Measurements from ENCODE around the gene PHC2.

The PHC2 gene, protein sequence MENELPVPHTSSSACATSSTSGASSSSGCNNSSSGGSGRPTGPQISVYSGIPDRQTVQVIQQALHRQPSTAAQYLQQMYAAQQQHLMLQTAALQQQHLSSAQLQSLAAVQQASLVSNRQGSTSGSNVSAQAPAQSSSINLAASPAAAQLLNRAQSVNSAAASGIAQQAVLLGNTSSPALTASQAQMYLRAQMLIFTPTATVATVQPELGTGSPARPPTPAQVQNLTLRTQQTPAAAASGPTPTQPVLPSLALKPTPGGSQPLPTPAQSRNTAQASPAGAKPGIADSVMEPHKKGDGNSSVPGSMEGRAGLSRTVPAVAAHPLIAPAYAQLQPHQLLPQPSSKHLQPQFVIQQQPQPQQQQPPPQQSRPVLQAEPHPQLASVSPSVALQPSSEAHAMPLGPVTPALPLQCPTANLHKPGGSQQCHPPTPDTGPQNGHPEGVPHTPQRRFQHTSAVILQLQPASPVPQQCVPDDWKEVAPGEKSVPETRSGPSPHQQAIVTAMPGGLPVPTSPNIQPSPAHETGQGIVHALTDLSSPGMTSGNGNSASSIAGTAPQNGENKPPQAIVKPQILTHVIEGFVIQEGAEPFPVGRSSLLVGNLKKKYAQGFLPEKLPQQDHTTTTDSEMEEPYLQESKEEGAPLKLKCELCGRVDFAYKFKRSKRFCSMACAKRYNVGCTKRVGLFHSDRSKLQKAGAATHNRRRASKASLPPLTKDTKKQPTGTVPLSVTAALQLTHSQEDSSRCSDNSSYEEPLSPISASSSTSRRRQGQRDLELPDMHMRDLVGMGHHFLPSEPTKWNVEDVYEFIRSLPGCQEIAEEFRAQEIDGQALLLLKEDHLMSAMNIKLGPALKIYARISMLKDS

DNA sequence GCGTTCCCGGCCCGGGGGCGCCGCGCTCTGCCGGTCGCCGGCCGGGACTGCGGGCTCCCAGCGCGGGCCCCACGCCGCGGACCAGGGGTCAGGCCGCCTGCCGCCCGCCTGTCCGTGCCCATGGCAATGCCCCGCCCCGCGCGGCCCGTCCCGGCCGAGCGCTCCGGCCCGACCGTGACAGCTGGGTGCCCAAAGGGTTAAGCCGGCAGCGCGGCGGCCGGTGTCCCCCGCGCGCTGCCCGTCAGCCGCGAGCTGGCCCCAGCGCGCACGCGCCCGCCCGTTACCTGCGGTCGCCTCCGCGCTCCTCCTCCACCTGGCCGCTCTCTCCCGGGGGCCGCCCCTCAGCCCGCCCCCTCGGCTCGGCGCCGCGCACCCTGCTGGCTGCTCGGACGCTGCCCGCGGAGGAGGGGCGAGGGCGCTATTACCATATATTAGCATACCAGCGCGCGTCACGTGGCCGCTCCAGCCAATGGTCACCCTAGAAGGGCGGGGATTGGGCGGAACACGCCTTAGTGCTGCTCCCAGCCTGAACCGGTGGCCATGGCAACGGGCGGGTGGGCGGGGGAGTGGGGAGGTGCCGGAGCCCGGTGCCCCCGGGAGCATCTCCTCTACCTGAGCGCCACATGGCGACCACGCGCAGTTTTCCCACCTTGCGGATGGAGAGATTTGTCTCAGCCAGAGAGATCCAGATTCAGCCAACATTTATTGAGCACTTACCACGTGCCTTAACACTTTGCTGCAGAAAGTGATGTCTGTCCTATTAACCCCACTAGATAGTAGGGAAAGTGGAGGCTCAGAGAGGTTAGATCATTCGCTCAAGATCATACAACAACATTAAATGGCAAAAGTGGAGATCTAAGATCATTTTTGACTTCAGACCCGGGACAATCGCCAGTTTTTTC is at the start of gene PHC2:
PHC2 (minus strand) TSS at position 404 of the 902 bp plus-strand sequence. CDS start 55,556 bp downstream, outside the sequence.
- DNase-seq = peak; percentile 95

DNA sequence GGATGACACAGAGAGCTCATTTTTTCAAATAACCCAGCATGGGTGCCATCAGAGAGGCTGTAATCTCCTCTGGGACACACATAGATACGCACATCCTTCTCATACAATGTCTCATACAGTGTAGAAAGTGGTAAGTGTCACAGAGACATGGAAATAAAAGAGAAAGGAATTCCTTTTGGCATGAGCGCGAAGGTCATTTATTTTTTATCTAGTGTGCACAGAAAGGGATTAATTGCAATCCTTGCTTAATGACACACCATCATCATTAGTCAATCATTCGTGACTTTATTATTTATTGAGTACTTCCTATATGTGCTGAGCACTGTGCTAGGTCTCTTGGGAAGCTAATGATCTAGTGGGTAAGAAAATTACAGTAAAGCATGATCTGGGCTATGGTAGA is 46.6 kb upstream of the PHC2 start:
- no peak for DNase-seq

DNA sequence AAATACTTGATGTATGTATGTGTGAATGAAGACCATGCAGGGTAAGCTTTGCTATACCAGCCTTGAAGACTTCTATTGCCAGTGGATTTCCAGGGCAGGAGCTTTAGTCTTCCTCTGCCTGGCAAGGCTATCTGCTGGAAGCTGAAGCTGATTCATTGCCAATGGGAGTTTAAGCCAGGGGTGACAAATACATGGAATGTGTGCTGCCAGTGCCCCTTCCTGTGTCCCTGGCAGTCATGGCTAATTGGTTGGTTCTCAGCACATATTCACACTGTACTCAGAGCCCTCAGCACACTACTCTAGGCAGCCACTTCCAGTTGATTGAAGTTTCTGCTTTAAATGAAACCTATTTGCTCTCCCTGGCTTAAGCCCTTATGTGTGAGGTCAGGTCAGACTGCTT is 43.0 kb upstream of the PHC2 start:
- DNase-seq = no peak

DNA sequence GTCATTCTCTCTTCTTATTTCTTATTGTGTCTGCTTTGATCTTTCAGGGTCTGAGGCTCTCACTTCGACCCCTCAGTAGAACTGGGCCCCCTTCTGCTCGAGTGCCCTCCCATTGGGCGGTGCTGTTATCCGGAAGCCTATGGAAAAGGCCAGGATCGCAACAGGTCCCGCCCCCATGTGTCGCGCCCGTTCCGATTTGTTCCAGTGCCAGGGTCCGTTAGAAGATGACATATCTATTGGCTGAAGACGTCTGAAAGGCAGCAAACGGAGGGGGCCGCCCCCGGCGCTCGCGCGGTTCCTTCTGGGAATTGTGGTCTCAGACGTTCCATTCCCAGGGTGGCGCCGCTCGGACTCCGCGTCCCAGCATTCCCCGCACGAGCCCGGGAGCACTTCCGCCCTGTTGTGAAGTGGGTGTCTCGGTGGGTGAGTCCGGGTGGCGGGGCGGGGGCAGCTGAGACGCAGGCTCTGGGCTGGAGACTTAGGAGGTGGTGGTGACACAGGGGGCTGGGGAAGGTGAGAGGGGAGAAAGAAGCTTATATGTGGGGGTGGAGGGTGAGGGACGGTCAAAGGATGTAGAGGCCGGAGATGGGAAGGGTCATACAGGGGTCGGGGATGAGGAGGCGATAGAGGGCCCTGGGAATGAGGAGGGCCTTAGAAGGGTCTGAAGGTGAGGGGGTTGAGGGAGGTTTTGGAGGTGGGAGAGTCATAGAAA is 41.5 kb upstream of the PHC2 start, which contains the start of gene ZSCAN20:
ZSCAN20 (plus strand) TSS at position 377 of the 712 bp plus-strand sequence. CDS start 6,644 bp downstream, outside the sequence.
- DNase-seq = peak; percentile 90

DNA sequence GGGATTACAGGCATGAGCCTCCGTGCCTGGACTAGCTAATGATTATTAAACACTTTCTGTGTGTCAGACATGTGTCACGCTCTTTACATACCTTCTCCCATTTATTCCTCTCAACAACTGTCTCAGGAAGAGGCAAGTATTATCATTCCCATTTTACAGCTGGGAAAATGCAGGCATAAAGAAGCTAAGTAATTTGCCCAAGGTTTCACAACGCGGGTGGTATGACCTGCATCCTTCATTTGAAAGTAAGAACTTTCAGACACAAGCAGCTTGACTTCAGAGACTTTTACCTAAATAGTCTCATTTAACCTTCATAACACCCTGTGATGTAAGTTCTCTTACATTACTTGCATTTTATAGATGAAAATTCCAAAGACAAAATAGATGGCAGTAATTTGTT is 40.5 kb upstream of the PHC2 start:
- DNase-seq = no peak

DNA sequence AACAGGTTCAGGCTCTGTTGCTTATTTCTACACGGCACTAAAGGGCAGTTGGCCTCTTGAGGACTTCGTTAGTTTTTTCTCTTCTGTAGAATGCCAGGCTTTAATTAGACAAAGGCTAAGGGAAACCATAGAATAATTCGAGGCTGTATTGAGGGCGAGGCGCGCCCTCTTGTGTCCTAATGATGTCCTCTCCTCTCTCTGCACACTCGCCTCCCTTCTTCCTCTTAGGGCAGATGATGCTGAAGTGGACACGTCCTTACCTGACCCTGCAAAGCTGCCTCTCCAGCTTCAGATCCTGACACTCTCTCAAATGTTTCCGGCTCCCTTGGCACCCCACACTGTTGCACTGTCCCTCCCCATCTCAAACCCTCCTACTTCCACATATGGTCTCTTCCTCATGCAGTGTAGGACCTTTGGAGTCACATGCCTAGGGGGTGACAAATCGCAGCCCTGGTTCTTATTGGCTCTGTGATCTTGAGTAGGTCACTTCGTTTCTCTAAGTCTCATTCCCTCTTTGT is 39.7 kb upstream of the PHC2 start:
- DNase-seq = peak; percentile 68

DNA sequence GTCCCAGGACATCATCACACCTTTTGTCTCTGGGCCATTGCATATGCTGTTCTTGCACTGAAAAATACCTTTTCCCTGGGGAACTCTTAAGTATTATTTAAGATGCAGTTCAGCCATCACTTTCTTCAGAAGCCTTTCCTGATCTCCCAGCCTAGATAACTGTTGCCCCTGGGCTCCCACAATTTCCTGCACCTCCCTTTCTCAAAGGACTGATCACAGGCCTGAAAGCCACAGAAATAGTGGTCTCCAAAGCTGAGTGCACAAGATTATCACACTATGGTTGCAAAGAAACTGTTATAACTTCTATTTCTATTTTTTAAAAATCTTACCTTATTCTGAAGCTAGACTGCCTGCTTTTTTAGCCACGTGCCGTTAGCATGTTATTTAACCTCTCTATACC is 38.8 kb upstream of the PHC2 start:
- no peak for DNase-seq

DNA sequence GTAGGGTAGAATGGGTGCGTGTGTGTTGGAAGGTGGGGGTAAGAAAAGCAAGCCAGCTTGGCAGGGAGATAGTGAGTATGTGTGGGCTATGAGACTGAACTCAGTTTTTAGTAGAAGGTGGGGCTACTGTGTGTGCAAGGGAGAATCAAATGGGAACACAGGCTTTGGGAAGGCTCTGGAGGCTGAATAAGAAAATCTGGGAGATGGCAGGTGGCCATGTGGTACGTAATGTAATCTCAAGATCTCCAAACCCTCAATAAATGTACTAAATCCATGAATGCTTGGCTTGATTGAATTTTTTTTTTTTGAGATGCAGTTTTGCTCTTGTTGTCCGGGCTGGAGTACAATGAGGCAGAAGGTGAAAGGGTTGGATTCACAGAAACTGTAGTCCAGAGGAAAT is 38.1 kb upstream of the PHC2 start:
- no peak for DNase-seq

DNA sequence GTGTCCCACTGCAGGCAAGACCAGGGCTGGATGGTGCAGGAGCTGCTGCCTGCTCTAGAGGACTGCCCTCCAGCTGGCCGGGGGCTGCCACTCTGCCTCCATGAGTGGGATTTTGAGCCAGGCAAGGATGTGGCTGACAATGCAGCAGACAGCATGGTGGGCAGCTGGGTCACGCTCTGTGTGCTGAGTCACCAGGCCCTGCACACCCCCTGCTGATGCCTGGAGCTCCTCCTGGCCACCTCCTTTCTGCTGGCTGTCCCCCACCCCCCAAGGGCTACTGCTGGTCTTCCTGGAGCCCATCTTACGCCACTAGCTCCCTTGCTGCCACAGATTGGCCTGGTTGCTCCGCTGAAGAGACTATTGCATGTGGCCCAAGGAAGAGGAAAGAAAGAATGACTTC is 37.6 kb upstream of the PHC2 start:
- DNase-seq = no peak

DNA sequence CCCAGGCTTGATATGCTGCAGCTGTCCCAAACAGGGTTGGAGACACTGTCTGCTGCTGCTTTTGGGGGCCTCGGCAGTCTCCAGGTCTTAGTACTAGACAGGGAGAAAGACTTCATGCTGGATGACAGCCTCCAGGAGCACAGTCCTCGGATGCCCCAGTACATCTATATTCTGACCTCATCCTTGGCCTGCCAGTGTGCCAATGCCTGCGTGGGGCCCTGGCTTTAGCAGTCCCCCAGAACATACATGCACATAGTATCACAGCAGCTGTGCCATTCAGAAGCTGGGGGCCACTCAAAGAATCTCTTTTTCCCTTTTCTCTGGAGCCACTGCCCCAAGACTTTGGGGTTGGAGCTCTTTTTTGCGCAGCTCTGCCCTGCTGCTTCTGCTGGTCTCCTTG is 37.1 kb upstream of the PHC2 start:
- no peak for DNase-seq

DNA sequence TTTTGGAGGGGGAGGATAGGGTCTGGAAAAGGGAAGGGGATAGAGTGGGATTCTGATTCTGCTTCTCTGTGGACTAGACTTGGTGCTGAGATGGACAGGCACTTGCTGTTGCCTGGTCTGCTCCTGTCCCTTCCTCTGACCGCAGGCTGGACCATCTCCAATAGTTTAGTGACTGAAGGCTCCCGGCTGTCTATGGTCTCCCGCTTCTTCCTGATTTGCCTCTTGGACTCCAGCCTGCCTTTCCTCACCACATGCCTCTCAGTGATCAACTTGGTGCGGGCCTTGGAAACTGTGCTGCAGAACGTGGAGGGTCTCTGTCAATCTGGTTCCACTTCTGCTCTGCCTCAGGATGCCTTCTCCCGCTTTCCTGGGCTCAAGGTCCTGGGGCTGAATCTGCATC is 35.3 kb upstream of the PHC2 start:
- no peak for DNase-seq

DNA sequence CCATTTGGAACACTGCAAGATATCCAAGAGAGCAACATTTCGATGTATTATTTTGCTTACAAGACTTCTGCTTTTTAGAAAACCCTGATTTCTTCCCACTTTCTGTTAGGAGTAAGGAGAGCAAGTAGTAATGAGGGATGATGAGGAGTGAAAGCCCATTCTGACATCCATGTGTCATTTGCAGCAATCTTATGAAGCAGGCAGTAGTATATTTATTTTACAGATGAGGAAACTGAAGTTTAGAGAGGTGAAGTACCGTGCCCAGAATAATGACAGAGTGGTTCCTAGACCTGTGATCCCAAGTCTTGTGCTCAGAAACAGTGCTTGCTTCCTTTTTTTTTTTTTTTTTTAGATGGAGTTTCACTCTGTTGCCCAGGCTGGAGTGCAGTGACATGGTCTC is 34.4 kb upstream of the PHC2 start:
- no peak for DNase-seq

DNA sequence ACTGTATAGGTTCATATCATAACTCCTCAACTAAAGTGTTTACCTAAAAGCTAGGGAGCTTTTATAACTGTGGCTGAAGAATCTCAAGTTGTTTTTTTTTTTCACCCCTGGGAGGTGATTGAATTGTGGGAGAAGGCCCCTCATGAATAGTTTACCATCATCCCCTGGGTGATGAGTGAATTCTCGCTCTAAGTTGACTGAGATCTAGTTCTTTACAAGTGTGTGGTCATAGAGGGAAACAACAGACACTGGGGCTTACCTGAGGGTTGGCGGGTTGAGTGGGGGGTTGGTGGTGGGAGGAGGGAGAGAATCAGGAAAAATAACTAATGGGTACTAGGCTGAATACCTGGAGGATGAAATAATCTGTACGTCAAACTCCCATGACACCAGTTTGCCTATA is 33.7 kb upstream of the PHC2 start:
- no peak for DNase-seq

DNA sequence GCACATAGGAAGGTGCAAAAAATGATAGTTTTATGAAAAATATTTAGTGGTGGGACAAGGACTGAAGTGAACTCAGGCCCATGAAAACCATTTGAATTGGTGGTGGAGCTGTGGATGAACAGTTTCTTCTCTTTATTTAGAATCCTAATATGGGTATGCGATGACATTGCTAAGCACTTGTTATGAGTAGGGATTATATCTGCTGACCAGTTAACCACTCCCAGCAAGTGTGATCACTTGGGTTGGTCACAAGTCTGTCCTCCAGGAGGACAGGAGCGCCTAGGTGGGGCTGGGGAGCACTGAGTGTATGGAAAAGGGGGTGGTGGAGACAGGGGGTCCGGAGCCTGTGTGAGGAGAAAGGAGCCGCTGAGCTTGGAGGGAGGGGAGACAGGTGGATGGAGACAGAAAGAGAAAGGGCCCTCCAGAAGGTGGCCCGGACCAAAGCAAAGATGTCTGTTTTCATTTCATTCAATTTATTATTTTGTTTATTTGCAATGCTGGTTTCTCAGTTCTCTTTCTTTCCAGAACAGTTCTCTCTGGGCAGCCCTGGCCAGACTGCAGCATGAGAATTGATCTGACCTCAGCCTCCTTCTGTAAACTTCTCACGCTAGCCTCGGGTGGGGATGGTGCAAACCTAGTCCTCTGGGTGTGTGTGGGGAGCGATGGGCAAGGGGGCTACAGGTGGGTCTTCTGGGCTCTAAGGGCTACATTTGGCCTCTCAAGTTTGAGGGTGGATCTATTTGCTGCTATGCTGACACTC is 31.7 kb upstream of the PHC2 start:
- DNase-seq = no peak

DNA sequence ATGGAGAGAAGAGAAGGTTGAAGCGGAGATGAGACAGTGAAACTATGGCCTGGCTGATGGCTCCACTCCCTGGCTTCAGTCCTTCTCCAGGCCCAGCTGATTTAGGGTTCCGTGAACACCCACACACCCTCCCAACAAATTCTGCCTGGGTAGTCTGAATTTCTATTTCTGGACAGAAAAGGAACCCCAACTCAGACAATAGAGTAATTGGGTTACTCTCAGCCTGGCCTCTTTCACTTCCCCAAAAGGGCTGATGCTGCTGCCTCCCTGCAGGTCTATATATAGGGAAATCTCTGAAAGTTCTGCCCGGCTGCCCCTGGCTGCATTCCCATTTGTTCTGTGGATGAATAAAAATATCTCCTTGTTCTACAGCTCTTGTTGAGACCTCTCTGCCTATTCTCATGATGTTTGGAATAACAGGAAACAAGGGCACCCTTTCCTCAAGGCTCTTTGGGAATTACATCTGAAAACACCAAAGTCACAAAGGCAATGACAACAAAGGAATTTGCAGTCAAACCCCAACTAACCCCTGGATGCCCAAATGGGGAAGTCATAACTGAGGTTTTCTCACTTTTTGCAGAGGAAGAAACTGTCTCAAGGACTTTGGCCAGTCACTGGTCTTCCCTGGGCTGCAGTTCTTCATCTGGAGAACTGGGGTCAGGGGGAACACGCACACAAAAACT is 30.2 kb upstream of the PHC2 start:
- no peak for DNase-seq

DNA sequence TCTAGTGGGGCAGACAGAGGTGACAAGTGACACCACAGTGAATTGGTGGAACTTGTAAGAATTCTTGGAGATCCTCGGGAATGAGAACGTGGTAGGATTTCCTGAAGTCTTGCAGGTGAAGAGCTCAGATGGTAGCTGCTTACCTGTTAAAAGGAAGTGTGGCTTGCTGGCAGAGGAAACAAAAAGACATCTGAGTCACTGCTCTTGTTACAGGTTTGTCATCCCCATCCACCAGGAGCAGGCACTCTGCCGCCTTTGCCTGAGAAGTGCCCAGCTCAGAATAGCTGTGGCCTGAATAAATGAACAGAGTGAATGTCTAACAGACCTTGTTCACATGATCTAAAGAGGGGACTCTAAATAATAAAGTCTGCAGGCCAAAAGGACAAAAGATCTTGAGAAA is 29.2 kb upstream of the PHC2 start:
- DNase-seq = no peak

DNA sequence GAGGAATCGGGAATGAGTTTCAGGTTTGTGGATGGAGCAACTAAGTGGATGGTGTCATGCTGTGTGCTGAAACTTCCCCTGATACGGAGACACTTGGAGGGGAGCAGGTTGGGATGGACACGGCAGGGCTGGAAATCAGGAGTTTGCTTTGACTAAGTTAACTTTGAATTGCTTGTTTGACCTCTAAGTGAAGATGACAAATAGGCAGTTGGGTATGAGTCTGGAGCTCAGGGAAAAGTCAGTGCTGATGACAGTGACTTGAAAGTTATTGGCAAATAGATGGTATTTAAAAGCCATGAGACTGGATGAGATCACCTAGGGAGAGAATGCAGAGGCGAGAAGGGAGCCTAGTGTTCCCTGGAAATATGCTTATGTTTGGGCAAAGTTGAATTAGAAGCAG is 28.8 kb upstream of the PHC2 start:
- DNase-seq = no peak

DNA sequence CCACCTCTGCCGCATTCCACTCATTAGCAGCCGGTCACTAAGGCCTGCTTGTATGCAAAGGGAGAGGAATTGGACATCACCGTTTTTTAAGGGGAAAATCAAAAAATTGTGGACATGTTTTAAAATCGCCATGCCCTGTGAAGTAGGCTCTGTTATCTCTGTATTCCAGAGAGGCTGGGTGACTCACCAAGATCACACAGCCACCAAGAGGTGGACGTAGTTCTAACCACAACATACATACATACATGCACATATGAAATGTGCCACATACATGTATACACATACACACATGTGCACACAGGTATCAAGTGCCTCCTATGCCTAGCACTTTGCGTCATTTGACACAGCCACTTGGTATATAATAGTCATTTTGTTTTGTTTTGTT is 25.6 kb upstream of the PHC2 start:
- no peak for DNase-seq

DNA sequence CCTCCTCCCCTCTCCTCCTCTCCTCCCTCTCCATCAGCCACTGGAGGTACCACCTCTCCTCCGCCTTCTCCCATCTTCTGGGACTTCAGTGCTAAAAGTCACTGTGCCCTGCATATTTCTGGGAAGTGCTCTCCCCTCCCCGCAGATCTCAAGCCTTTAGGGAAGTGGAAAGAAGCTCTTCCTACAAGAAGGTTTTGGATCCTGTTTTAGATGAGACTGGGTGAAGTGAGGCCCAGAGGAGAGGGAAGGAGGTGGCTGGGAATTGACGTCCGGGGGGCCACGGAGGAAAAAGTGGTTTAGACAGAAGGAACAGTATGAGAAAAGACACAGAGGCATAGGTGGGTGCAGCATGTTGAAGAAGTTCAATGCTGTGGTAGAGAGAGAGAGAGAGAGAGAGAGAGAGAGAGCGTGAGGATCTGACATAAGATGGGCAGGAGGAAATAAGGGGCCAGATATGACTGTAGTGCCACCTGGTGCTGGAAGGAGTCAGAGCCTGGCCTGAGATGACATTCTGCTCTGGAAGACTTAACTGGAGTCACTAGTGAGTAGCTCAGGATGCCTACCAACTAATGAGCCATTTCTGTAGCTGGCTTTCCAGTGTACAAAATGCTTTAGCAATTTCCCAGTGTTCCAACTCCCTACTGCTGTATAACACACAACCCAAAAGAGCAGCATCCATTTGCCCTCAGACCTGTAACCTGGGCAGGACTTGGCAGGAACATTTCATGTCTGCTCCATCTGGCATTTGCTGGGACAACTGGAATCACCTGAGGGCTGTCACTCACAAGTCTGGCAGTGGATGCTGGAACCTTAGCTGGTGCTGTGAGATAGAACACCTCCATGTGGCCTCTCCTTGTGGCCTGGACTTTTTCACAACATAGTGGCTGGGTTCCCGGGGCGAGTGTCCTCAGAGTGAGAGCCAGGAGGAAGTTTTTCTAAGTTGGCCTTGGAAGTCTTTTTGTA is 24.9 kb upstream of the PHC2 start:
- peak; percentile 50 for DNase-seq
